WI38 (cell line): ENCODE data around the gene DELE1.

Source experiments
- H3K4me3 ChIP-seq: 2 replicates; pipeline ENCODE4 v1.5.1; 2011; ENCODE audit warnings: low read depth, mild to moderate bottlenecking, control low read depth, low read length
- CTCF ChIP-seq: IDR thresholded peaks from 2 replicates; pipeline ENCODE4 v1.5.1; 2012; ENCODE audit warnings: low read depth, mild to moderate bottlenecking, control low read depth, low read length

DELE1 gene

GRCh38 chr5:141909212-141909611 is 14.5 kb upstream of the DELE1 start:
- no peak for TF ChIP-seq CTCF
- no peak overlapping the region for H3K4me3 ChIP-seq

- no peak overlapping the region for H3K4me3 ChIP-seq
- no peak for TF ChIP-seq CTCF
Measured at GRCh38 chr5:141910271-141910673, 13.4 kb upstream of the DELE1 start.

- peak overlapping the region; percentile 34 for H3K4me3 ChIP-seq
- no peak for TF ChIP-seq CTCF
Measured at GRCh38 chr5:141913560-141914198, 10.0 kb upstream of the DELE1 start.

GRCh38 chr5:141914199-141914743 is 9.4 kb upstream of the DELE1 start:
- H3K4me3 ChIP-seq = peak overlapping the region; percentile 34
- TF ChIP-seq CTCF = no peak

- H3K4me3 ChIP-seq = no peak overlapping the region
- no peak for TF ChIP-seq CTCF
Measured at GRCh38 chr5:141914797-141915196, 8.9 kb upstream of the DELE1 start.

GRCh38 chr5:141915881-141916336 is 7.8 kb upstream of the DELE1 start:
- no peak for TF ChIP-seq CTCF
- H3K4me3 ChIP-seq = no peak overlapping the region

- no peak for TF ChIP-seq CTCF
- no peak overlapping the region for H3K4me3 ChIP-seq
Measured at GRCh38 chr5:141916522-141916921, 7.1 kb upstream of the DELE1 start.
